ENCODE measurements around the gene ITGAD. TPM values are rescaled to one million over a fixed set of nuclear protein-coding genes. Genes with fewer than 3 reads are reported as not detected.

The ITGAD gene
- polyA plus RNA-seq, 1 of the 3 experiments (the other 2 are of a cell fraction), result not detected

DNA sequence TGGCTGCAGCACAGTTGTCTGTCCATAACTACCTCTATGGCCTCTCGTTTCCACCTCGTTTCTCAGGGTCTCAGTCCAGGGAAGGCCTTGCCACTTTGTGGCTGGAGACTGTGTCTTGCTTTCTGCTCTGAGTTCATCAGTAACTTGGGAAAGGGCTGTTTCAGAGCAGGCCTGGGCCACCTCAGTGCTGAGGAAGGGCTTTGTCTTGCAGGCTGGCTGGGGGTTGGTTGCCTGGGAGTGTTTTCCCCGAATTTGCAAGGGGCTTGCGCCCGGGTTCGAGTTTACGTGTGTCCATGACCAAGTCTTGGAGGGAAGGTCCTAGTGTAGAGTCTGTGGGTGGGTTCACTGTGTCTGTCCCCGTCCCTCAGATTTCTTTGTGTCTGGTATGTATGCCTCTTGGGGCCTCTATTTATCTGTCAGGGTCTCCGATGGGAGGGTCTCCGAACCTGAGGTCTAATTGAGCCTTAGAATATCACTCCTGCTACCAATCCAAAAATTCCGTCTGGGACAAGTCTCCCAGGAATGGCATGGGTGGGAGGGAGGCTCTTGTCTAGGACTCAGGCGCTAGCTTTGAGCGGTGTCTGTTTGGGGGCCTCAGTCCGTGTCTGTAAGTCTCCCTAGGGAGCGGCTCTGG lies 78.2 kb downstream of the ITGAD start:
- peaks cover 0 to 12% of the 10 kb centered on the region in 2 experiments; a peak in 1 of 4 replicates for H3K4me1 ChIP-seq (ENCODE audit: control insufficient read depth in 1 of 2, insufficient read depth in 2 of 2, low read depth in 1 of 2, low read length in 1 of 2)
- peak overlapping the region; percentile 74 to 94 for H3K27ac ChIP-seq (ENCODE audit: low read depth in 2 of 2, low read length in 1 of 2)
- peak overlapping the region; percentile 75 for H3K4me2 ChIP-seq
- H3K9me3 ChIP-seq, result no peaks in the 10 kb centered on the region
- no peaks in the 10 kb centered on the region for H3K27me3 ChIP-seq (ENCODE audit: insufficient read depth)
- peaks cover 34% of the 10 kb centered on the region for H3F3A ChIP-seq (replicated peaks; ENCODE audit: insufficient read depth)
- ChIA-PET POLR2A (interaction anchor here (1.2 to 1.3 kb wide), 3 partner anchors 11 to 354 kb away, joined by 3 to 12 read pairs (median 5); partner anchors contain the start of genes ARMC5 and KAT8), CTCF (interaction anchor here (0.6 to 5.7 kb wide), 4 partner anchors 10 to 32 kb away, joined by 3 to 68 read pairs (median 4); partner anchors contain the start of gene ARMC5)
- 77% methylated on average over 12 of the region's 15 CpGs for WGBS (ENCODE audit: low lambda C conversion rate)
- TF ChIP-seq, protein P1, sequence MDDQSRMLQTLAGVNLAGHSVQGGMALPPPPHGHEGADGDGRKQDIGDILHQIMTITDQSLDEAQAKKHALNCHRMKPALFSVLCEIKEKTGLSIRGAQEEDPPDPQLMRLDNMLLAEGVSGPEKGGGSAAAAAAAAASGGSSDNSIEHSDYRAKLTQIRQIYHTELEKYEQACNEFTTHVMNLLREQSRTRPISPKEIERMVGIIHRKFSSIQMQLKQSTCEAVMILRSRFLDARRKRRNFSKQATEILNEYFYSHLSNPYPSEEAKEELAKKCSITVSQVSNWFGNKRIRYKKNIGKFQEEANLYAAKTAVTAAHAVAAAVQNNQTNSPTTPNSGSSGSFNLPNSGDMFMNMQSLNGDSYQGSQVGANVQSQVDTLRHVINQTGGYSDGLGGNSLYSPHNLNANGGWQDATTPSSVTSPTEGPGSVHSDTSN (IDR thresholded peaks at IDR 0.05), result no peak
- no peak for TF ChIP-seq MXI1 (IDR thresholded peaks at IDR 0.05; ENCODE audit: low read depth, low read length)
- no peak for TF ChIP-seq RFX5 (IDR thresholded peaks at IDR 0.05; ENCODE audit: low read length)
- TF ChIP-seq, protein P2, sequence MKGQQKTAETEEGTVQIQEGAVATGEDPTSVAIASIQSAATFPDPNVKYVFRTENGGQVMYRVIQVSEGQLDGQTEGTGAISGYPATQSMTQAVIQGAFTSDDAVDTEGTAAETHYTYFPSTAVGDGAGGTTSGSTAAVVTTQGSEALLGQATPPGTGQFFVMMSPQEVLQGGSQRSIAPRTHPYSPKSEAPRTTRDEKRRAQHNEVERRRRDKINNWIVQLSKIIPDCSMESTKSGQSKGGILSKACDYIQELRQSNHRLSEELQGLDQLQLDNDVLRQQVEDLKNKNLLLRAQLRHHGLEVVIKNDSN (IDR thresholded peaks at IDR 0.05; ENCODE audit: borderline replicate concordance, low read depth), result no peak
- no peak for TF ChIP-seq JUND (IDR thresholded peaks at IDR 0.05)
- TF ChIP-seq CHD2 (IDR thresholded peaks at IDR 0.05; ENCODE audit: low read length, partially characterized antibody), result no peak
- TF ChIP-seq TAF1 (IDR thresholded peaks at IDR 0.05; ENCODE audit: borderline replicate concordance, low read depth, low read length), result no peak
- TF ChIP-seq NRF1 (IDR thresholded peaks at IDR 0.05; ENCODE audit: low read depth, low read length), result no peak
- no peak for TF ChIP-seq TCF12 (IDR thresholded peaks at IDR 0.05)
- no peak for TF ChIP-seq EP300 (IDR thresholded peaks at IDR 0.05; ENCODE audit: borderline replicate concordance in 1 of 2, low read depth in 1 of 2, low read length in 1 of 2)
- H3K36me3 ChIP-seq (replicated peaks in 1 of 2; ENCODE audit: control insufficient read depth in 1 of 2, insufficient read depth in 2 of 2, low read length in 1 of 2), result peaks cover 21 to 23% of the 10 kb centered on the region in 2 experiments
- peaks cover 45% of the 10 kb centered on the region for H3K79me2 ChIP-seq (ENCODE audit: insufficient read depth)
- H2AFZ ChIP-seq (ENCODE audit: low read depth), result peak overlapping the region; percentile 86
- H3K9ac ChIP-seq, result peak overlapping the region; percentile 97
- H3K4me3 ChIP-seq (ENCODE audit: low read depth in 2 of 2, low read length in 1 of 2), result peak overlapping the region; percentile 54 to 81
- H4K20me1 ChIP-seq (ENCODE audit: insufficient read depth), result peaks cover 20% of the 10 kb centered on the region
- DNase-seq, result peak; percentile 32
- H3K9me2 ChIP-seq, result no peaks in the 10 kb centered on the region

DNA sequence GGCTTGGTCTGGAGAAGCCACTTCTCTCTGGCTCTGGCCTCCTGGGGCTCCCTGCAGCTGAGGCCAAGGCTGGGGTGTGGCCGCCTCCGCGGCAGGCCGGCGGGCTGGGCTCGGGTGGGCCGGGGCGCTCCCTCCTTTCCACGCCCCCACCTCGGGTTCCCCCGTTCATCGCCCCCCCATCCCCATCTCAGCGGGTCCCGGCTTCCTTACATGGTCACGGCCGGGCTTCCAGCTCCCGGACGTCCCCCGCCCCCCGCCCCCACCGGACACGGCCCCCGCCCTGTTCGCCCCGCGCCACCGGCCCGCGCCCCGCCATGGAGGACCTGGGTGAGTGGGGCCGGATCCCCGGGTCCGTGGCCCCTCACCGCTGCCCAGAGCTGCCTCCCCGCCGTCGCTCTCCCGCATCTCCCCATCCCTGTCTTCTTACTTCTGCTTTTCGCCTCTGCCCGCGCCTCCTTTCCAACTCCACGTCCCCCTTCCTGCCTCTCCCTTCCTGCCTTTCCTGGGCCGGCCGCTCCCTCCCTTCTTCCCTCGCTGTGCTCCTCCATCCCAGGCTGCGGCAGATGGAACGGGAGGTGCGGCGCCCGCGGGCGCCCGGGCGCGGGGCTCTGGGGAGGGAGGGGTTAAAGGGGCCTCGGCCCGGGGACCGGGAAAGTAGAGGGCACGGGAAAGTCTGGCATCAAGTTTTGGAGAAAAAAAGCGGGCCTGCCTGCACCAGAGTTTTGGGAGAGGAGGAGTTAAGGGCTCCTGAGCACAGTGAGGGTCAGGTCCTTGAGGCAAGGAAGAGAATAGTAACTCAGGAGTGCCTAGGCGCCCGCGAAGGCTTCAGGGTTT lies 79.0 kb downstream of the ITGAD start, which contains the start of gene TGFB1I1:
Gene TGFB1I1 (plus strand): TSS at position 278 of the 834 bp plus-strand sequence. CDS start 37 bp downstream, at position 315.
- H3K4me1 ChIP-seq (ENCODE audit: control insufficient read depth in 1 of 2, insufficient read depth in 2 of 2, low read depth in 1 of 2, low read length in 1 of 2), result peaks cover 0 to 12% of the 10 kb centered on the region in 2 experiments; a peak in 1 of 4 replicates
- ChIA-PET CTCF (interaction anchor here (0.6 to 5.7 kb wide), 6 partner anchors 10 to 239 kb away, joined by 3 to 68 read pairs (median 4); partner anchors contain the start of genes ARMC5 and ZNF843), POLR2A (interaction anchor here (1.0 to 1.3 kb wide), 6 partner anchors 11 to 354 kb away, joined by 3 to 12 read pairs (median 5); partner anchors contain the start of genes ARMC5, KAT8 and RUSF1)
- H3K9me3 ChIP-seq, result no peaks in the 10 kb centered on the region
- WGBS (ENCODE audit: low lambda C conversion rate), result under 1% methylated on average over 27 of the region's 63 CpGs
- H3F3A ChIP-seq (replicated peaks; ENCODE audit: insufficient read depth), result peaks cover 34% of the 10 kb centered on the region
- peaks cover 45% of the 10 kb centered on the region for H3K79me2 ChIP-seq (ENCODE audit: insufficient read depth)
- H4K20me1 ChIP-seq (ENCODE audit: insufficient read depth), result peaks cover 20% of the 10 kb centered on the region
- H3K36me3 ChIP-seq (replicated peaks in 1 of 2; ENCODE audit: control insufficient read depth in 1 of 2, insufficient read depth in 2 of 2, low read length in 1 of 2), result peaks cover 23 to 24% of the 10 kb centered on the region in 2 experiments
- peak within 1 kb of the TSS; percentile 75 for H3K4me2 ChIP-seq
- DNase-seq, result peak; percentile 89
- peak within 1 kb of the TSS; percentile 97 for H3K9ac ChIP-seq
- H2AFZ ChIP-seq (ENCODE audit: low read depth), result peak within 1 kb of the TSS; percentile 86
- no peaks in the 10 kb centered on the region for H3K9me2 ChIP-seq
- peak within 1 kb of the TSS; percentile 54 to 81 for H3K4me3 ChIP-seq (ENCODE audit: low read depth in 2 of 2, low read length in 1 of 2)
- H3K27me3 ChIP-seq (ENCODE audit: insufficient read depth), result no peaks in the 10 kb centered on the region
- peak within 1 kb of the TSS; percentile 74 to 94 for H3K27ac ChIP-seq (ENCODE audit: low read depth in 2 of 2, low read length in 1 of 2)
- TF ChIP-seq FOXM1 (IDR thresholded peaks at IDR 0.05; ENCODE audit: low read depth) (no peak), POLR2AphosphoS5 (IDR thresholded peaks at IDR 0.05; ENCODE audit: low read depth, low read length) (peak; percentile 78), GABPA (IDR thresholded peaks at IDR 0.05; ENCODE audit: low read depth) (peak; percentile 25; the same call in 1 of the 2 replicates), RXRA (IDR thresholded peaks at IDR 0.05; ENCODE audit: borderline replicate concordance, low read depth) (no peak), MXI1 (IDR thresholded peaks at IDR 0.05; ENCODE audit: low read depth, low read length) (no peak), FOXJ3 (CRISPR knock-in tag; IDR thresholded peaks at IDR 0.05) (no peak), RAD21 (IDR thresholded peaks at IDR 0.05; ENCODE audit: low read length) (no peak), RCOR1 (IDR thresholded peaks at IDR 0.05; ENCODE audit: low read length) (no peak), YY1 (IDR thresholded peaks at IDR 0.05; ENCODE audit: low read depth) (peak; percentile 54; the same call in 1 of the 2 replicates), JUND (IDR thresholded peaks at IDR 0.05) (no peak), CHD2 (IDR thresholded peaks at IDR 0.05; ENCODE audit: low read length, partially characterized antibody) (no peak)
- TF ChIP-seq, protein P1 (IDR thresholded peaks at IDR 0.05), result no peak
- TF ChIP-seq, protein P3, sequence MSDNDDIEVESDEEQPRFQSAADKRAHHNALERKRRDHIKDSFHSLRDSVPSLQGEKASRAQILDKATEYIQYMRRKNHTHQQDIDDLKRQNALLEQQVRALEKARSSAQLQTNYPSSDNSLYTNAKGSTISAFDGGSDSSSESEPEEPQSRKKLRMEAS (IDR thresholded peaks at IDR 0.05; ENCODE audit: low read depth), result no peak
- TF ChIP-seq, protein P4, sequence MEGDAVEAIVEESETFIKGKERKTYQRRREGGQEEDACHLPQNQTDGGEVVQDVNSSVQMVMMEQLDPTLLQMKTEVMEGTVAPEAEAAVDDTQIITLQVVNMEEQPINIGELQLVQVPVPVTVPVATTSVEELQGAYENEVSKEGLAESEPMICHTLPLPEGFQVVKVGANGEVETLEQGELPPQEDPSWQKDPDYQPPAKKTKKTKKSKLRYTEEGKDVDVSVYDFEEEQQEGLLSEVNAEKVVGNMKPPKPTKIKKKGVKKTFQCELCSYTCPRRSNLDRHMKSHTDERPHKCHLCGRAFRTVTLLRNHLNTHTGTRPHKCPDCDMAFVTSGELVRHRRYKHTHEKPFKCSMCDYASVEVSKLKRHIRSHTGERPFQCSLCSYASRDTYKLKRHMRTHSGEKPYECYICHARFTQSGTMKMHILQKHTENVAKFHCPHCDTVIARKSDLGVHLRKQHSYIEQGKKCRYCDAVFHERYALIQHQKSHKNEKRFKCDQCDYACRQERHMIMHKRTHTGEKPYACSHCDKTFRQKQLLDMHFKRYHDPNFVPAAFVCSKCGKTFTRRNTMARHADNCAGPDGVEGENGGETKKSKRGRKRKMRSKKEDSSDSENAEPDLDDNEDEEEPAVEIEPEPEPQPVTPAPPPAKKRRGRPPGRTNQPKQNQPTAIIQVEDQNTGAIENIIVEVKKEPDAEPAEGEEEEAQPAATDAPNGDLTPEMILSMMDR (IDR thresholded peaks at IDR 0.05), result no peak

Data from SK-N-SH (cell line).